ENCODE measurements around the gene PSMB7.

Gene PSMB7

DNA sequence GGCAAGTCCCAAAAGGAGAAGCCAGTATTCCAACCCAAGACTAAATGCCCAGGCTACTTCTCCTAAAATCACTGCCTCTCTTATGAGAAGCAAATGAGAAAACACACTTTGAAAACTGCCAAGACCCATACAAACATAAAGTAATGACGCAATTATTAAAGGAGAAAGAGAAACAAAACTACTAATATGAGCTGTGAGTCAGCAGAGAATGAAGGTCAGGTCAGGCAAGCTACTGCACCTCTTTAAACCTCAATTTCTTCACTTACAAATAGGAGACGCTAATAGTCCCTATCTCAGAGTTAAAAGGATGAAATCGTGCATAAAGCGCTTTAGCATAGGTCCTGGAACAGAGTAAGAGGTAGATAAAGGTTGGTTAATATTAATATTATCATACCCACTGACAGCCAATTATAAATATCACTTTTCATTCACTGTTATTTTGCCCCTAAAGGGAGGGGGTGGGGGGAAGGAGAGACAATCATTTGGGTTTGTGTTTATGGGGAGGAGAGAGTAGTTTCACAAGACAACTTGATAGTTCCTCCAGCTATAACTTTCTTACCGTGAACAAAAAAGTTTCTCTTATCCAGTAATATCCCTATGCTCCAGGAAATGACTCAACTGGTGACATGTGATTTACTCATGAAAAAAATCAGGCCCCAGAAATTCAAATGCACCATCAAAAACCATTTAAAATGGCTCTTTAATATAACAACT, 3.6 kb downstream of the PSMB7 start:
- no peak for DNase-seq (ENCODE audit: low read depth)

- no peak for DNase-seq (ENCODE audit: low read depth)
Observed at GRCh38 chr9:124410321-124410913, 4.8 kb downstream of the PSMB7 start.

DNA sequence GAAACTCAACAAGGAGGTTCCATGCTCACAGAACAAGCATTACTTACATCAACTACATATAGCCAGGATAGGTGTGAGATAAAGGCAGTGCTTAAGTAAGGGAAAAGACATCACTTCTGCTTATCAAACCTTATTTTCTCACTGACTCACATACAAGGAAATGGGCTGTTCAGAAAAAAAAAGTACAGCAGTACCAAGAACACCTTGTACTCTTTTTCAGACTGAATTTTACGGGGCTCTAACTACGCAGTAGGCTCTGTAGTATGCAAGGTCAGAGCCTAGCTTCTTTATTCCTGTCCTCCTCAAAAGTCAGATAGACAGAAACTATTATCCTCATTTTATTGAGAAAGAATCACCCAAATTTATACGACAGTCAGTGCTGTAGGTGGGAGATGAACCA, 5.8 kb downstream of the PSMB7 start:
- no peak for DNase-seq (ENCODE audit: low read depth)

- no peak for DNase-seq (ENCODE audit: low read depth)
Observed at GRCh38 chr9:124403246-124403645, 12.0 kb downstream of the PSMB7 start.

DNA sequence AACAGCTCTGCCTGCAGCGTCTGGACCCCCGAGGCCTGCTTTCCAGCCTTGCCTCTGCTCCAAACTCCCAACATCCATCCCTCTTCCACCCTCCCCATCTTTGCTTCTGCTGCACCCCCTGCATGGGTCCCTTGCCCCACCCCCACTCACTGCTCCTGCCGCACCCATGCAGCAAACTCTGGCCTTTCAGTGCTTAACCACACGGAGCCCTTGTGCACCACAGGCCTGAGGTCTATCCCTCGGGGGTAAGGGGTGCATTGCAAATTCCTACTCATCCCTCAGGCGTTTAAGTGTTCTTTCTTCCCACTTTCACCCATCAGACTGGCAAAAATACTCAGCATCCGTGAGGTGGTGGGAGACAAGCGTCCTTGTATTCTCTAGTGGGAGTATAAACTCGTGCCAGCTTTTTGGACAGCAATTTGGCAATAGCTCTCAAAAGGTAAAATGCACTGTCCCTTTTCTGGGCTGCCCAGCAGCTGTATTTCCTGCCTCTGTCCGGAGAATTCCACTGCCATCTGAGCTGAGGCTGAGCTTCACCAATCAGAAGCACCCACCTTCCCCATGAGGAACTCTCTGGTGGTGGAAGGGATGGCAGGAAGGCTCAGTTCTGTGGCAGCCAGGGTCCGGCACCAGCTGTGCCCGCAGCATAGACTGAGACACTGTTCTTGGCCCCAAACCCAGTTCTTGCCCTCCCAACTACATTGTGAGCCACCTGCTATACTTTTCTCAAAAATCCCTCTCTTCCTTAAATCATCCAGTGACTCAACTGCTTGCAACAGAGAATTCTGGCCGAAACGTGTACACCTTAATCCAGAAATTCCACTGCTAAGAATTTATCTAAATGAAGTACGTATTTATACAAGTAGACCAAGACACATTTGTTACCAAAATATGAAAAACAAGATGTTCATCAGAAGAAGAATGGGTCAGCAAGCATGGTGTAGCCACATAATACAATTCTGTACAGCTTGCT, 15.0 kb downstream of the PSMB7 start:
- DNase-seq (ENCODE audit: low read depth) = no peak

DNA sequence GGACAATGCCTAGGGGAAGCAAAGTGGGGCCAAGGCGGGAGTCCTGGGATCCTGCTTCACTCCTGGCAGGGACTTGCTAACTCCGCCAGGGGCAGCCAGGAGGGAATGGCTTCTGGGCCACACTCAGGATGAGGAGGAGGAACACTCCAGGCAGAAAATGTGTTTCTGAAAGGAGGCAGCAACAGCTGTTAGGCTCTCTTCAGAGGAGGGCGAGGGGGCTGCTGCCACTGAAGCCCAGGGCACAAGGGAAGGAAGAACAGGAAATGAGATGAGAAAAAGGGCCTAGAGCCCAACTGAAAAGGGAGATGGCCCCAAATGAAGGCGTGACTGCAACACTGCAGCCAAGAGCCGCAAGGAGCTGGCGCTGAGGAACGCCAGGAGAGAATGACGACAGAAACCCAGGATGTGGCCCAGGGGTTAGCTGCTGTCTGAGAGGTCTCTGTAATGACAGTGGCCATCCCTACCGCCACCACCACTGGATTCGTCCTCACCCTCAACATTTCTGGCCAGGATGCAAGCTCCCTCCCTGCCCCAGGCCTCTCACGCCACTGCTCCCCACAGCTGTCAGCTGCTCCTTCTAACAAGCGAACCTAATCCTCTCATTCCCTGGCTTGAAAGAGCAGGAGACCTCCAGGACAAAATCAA, 15.8 kb downstream of the PSMB7 start:
- no peak for DNase-seq (ENCODE audit: low read depth)

DNA sequence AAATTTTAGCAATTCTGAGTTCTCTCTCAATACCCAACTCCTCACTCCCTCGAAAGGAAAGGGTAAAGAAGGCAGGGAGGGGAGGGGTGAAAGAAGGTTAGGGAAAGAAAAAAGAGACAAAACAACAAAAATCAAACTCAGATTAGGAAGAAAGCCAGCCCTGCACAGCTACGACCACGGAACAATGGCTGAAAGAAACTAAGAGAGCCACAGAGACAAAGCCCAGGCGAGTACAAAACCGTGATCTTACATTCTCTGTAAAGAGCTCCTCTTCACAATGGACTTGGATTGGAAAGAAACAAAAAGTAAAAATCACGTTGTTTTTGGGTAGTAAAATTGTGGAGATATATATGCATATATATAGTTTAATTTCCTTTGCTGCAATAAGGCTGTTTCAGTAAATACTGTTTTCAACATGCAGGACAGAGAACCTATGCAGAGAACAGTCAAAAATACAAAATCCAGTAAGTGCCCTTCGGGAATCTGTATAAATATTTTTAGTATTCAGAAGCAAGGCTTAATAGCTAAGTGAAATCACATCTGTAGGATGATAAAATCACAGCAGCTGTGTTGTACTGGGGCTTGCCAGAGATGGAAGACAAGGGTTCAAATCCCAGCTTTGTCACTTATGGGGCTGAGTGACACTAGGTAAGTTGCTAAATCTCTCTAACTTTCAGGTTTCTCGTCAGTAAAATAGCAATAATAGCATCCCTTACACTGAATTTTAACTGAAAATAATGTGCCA, 16.9 kb downstream of the PSMB7 start:
- no peak for DNase-seq (ENCODE audit: low read depth)

DNA sequence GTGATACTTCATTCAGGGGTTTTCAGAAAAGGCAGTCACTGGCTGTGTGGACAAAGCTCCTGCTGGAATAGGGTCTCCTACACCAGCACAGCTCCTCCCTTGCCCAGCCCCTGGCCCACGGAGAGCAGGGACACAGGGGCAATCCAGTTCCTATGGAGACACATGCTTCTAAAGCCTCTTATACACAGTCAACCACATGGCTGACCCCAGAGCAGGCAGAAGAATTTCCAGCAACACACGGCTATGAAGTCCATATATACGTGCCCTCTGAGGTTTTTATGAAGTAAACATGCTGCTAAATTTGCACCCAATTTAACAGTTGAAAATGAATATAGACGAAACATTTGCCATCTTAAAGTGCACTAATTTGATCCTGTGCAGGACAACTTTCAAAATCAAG, 19.4 kb downstream of the PSMB7 start:
- no peak for DNase-seq (ENCODE audit: low read depth)

GRCh38 chr9:124394596-124394995, 20.6 kb downstream of the PSMB7 start:
- no peak for DNase-seq (ENCODE audit: low read depth)

- no peak for DNase-seq (ENCODE audit: low read depth)
Observed at GRCh38 chr9:124394167-124394566, 21.1 kb downstream of the PSMB7 start.

DNA sequence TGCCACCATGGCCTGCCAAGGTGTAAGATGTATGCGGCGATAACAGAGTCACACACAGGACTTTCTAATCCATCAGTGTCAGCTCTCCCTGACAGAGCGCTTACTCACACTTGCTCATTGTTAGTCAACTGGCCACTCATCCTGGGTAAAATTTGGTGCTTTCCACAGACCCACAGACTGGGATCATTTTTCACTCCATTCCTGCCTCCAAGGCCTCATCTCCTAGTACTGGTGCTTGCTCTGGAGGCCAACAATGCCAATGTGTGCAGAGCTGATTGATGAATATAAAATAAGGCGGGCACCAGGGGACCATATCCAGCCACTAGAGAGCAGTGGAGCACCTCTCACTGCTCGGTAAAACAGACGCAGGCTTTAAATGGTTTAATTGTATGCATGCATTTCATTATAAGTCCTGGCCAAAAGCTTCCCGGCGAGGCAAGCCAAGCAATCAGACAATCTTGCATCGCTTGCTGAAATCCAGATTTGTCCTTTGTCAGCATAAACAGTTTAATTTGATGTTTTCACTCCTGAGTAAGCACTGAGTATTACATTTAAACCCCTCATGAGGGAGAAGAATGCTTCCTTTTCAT, 22.3 kb downstream of the PSMB7 start:
- no peak for DNase-seq (ENCODE audit: low read depth)

- DNase-seq (ENCODE audit: low read depth) = no peak
Observed at GRCh38 chr9:124392254-124392870, 22.9 kb downstream of the PSMB7 start.

DNA sequence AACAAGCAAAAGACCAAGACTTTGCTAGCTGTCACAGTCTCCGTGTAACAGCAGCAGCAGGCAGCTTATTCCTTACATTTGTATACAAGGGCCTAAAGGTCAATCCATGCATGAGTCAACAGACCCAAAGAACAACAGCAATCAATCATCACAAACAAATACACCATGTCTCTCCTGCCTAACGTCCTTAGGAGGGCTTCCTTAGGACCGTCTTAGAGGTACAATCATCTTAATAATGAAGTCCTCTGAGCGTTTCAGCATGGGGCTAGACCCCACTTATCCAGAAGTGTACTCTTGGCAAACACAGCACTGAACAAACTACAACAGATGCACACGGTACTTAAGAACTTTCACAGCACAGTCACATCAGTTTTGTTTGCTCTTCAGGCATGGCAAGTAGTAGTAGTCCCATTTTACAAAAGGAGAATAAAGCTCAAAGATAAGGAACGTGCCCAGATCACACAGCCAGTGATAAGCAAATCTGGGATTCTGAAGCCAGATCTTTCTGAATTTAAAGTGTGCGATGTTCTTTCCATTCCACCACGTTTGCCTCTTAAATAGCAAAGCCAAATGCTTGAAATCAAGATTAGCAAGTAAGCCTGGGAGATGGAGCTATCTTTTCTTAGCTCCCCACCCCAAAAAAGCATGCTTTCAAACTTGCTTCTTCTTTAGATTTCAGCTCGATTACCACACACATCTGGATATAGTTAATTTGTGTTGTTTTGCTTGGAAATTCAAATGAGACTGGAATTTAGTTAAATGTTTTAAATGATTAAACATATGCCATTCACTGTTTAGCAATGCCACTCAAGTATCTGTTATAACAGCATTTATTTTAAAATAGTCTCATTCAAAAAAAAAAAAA, 24.2 kb downstream of the PSMB7 start:
- no peak for DNase-seq (ENCODE audit: low read depth)

DNA sequence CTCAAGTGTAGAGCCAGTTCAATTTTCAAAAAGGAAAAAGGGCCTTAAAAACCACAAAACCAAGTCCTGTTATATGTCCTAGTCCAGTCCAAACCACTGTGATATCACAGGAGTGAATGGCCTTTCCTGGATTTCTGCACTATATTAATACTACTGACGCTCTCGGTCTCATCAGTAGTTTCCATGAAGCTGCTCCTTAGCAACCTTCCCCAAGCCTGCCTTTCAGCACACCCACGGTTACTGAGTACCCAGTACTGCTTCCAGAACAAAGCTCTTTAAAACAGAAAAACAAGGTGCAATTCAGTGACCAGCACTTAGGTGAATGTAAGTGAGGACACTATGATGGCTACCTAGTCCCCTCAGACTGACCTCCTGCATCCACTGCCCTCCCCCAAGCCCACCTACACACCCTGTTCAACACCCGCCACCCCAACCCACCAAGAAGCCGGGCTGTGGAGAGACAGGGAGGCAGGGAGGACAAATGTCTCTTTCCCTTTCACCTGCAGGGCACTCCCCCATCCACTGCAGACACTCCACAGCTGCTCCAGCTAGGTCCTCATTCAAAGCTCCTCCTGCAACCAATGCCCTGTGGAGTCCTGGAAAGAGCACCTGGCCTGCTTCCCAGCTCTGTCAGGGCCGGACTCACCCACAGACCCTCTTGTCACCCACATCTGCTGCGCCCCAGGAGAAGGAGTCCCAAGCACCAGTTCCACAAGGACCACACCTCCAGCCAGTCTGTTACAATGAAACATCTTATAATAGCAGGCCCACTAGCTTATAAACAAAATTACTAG, 25.9 kb downstream of the PSMB7 start:
- DNase-seq (ENCODE audit: low read depth) = no peak

DNA sequence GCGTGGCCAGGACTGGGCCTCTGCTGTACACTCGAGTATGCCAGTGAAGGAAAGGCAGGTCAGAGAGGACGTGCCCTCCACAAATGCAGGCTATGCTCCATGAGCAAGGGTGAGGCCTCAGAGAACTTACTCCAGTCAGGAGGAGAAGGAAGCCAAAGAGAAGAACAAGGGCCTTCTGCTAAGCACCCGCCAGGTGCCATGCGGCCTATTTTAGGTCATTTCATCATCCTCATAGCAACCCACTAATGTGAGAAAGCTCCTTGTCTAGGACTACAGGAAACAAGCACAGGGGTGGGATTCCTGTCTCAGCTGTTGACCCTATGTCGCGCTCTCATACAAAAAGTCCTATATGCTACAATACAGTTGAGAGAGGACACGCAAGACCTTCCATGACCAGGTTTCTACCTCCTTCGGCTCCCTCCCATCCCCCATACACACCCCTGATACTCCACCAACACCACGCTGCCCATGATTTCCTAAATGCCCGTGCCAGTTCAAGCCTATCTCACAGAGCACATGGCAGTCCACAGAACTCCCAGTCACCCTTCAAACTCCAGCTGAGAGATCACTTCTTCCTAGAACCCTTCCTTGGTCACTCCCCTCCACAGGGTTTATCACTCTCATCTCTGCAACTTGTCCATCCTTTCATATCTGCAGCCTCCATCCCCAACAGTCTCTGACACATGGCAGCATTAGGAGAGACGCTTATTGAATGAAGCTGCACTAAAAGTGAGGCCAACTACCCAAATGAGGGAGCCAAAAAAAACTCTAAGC, 26.8 kb downstream of the PSMB7 start:
- no peak for DNase-seq (ENCODE audit: low read depth)

DNA sequence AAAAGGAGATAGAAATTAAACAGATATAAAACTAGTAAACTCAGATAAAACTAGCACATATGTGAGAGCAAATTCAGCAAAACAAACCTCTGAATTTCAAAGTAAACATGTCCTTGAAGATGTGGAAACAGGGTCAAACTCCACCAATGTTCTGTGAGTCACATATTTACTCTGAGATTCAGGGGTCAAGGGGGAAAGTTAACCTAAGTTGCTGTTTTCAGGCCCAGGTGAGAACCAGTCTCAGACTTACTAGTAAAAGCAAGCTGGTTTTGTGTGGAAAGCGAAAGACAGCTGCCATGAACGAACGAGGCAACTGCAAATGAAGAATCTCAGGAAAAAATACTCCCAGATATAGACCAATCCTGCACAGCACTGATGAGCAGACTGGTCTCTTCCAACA, 29.0 kb downstream of the PSMB7 start:
- DNase-seq (ENCODE audit: low read depth) = no peak

GRCh38 chr9:124385623-124386022, 29.6 kb downstream of the PSMB7 start:
- DNase-seq (ENCODE audit: low read depth) = no peak

DNA sequence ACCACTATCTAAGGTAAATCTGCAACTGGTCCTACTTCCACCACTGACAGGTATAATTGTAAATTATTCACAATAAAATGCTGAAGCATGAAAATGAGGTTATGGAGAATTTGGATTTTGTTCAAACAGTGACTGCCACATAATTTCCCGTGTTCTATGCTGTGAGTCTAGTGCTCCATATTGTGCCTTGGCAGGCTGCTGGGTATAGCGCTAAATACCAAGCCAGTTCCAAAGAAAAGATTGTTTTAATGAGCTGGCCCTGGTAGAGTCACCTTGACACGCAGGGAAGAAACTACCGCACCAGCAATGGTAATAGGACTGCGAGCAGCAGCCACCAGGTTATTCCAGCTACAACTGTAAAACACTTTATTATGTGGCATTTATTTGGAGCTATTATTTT, 30.4 kb downstream of the PSMB7 start:
- no peak for DNase-seq (ENCODE audit: low read depth)

All from CMK (cell line).